ENCODE measurements around the gene PIK3AP1. TPM values are rescaled to one million over a fixed set of nuclear protein-coding genes. Genes with fewer than 3 reads are reported as not detected.
"Not testable (repeated sequence)": the region's sequence is repeated elsewhere in the genome, so short reads cannot be mapped to it uniquely, and the experiment has no call there.

The PIK3AP1 gene
- total RNA-seq, 1 donor from 2014 or later = 5.9 TPM

GRCh38 chr10:96560966-96561887 is 159.1 kb downstream of the PIK3AP1 start:
- H3K36me3 ChIP-seq = peaks cover 10 to 31% of the 10 kb centered on the region in 2 donors
- H3K27ac ChIP-seq = no peak overlapping the region
- H3K9me3 ChIP-seq = no peaks in the 10 kb centered on the region
- intact Hi-C loops (cut with DNase I) = no loop called here
- H3K4me3 ChIP-seq = no peak overlapping the region
- no peak for TF ChIP-seq CTCF (IDR thresholded peaks at IDR 0.05)
- peaks cover 0 to 6% of the 10 kb centered on the region in 2 donors for H3K4me1 ChIP-seq
- DNase-seq (ENCODE audit: low spot score in 2 of 2) = no peak
- no peaks in the 10 kb centered on the region for H3K27me3 ChIP-seq

GRCh38 chr10:96560489-96560888 is 159.8 kb downstream of the PIK3AP1 start:
- no peak overlapping the region for H3K4me3 ChIP-seq
- peaks cover 0 to 6% of the 10 kb centered on the region in 2 donors for H3K4me1 ChIP-seq
- H3K9me3 ChIP-seq = no peaks in the 10 kb centered on the region
- H3K27me3 ChIP-seq = no peaks in the 10 kb centered on the region
- no peak for TF ChIP-seq CTCF (IDR thresholded peaks at IDR 0.05)
- no peak overlapping the region for H3K27ac ChIP-seq
- intact Hi-C loops (cut with DNase I) = no loop called here
- DNase-seq (ENCODE audit: low spot score in 2 of 2) = no peak
- peaks cover 10 to 31% of the 10 kb centered on the region in 2 donors for H3K36me3 ChIP-seq

- TF ChIP-seq CTCF (IDR thresholded peaks at IDR 0.05) = peak in 1 of 3 experiments; percentile 29
- intact Hi-C loops (cut with DNase I) = no loop called here
- no peak overlapping the region for H3K4me3 ChIP-seq
- no peak overlapping the region for H3K27ac ChIP-seq
- no peaks in the 10 kb centered on the region for H3K4me1 ChIP-seq
- no peaks in the 10 kb centered on the region for H3K27me3 ChIP-seq
- DNase-seq (ENCODE audit: low spot score in 2 of 2) = no peak
- H3K9me3 ChIP-seq = no peaks in the 10 kb centered on the region
- H3K36me3 ChIP-seq = peaks cover 16 to 33% of the 10 kb centered on the region in 2 donors
These were observed 164.3 kb downstream of the PIK3AP1 start for GRCh38 chr10:96556003-96556402.

GRCh38 chr10:96555330-96555729 is 165.0 kb downstream of the PIK3AP1 start:
- no peaks in the 10 kb centered on the region for H3K4me1 ChIP-seq
- H3K36me3 ChIP-seq = peaks cover 16 to 31% of the 10 kb centered on the region in 2 donors

GRCh38 chr10:96548589-96548988 is 171.7 kb downstream of the PIK3AP1 start:
- DNase-seq (ENCODE audit: low spot score in 2 of 2) = no peak
- intact Hi-C loops (cut with DNase I) = no loop called here
- Histone ChIP-seq H3K27ac (no peak overlapping the region), H3K9me3 (no peaks in the 10 kb centered on the region), H3K27me3 (no peaks in the 10 kb centered on the region), H3K4me1 (no peaks in the 10 kb centered on the region), H3K4me3 (no peak overlapping the region), H3K36me3 (peaks cover 22 to 31% of the 10 kb centered on the region in 2 donors)
- no peak for TF ChIP-seq CTCF (IDR thresholded peaks at IDR 0.05)

More at GRCh38 chr10:96555330-96555729, 165.0 kb downstream of the PIK3AP1 start:
- Histone ChIP-seq H3K27me3 (no peaks in the 10 kb centered on the region), H3K4me3 (no peak overlapping the region), H3K27ac (no peak overlapping the region), H3K9me3 (no peaks in the 10 kb centered on the region)
- no peak for TF ChIP-seq CTCF (IDR thresholded peaks at IDR 0.05)
- DNase-seq (ENCODE audit: low spot score in 2 of 2) = no peak
- intact Hi-C loops (cut with DNase I) = no loop called here

GRCh38 chr10:96545558-96545957 is 174.8 kb downstream of the PIK3AP1 start:
- DNase-seq (ENCODE audit: low spot score in 2 of 2); intact Hi-C loops (cut with DNase I); H3K27ac ChIP-seq; H3K9me3 ChIP-seq; H3K4me3 ChIP-seq; H3K27me3 ChIP-seq; H3K4me1 ChIP-seq: not testable (repeated sequence)
- peaks cover 19 to 46% of the 10 kb centered on the region in 2 donors for H3K36me3 ChIP-seq
